ENCODE measurements around the gene RBP2.

Gene RBP2

DNA sequence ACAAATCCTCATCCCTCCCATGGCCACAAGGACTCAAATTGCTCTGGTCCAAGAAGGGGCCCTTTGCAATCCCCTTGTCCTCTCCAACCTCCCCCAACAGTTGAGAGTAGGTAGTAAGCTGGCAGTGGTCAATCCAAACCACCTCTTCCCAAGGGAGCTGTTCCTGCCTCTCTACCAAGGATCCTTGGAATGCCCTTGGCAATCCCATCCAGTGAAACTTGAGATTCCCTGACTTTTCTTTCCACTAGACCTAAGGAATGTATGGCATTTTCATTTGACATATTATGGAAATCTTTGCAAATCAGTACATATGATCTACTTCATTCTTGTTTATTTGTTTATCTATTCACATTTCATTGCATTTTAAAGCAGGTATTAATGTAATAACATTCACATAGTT, 4.8 kb upstream of the RBP2 start:
- DNase-seq (ENCODE audit: low read depth in 2 of 2) = no peak

GRCh38 chr3:139480585-139480984, 4.3 kb upstream of the RBP2 start:
- no peak for DNase-seq (ENCODE audit: low read depth in 2 of 2)

- DNase-seq (ENCODE audit: low read depth in 2 of 2) = no peak
These were observed 1.7 kb upstream of the RBP2 start for GRCh38 chr3:139477710-139478640.

- no peak for DNase-seq (ENCODE audit: low read depth in 2 of 2)
These were observed 3.1 kb downstream of the RBP2 start for GRCh38 chr3:139473155-139473771.

GRCh38 chr3:139472380-139473010, 3.8 kb downstream of the RBP2 start:
- no peak for DNase-seq (ENCODE audit: low read depth in 2 of 2)

DNA sequence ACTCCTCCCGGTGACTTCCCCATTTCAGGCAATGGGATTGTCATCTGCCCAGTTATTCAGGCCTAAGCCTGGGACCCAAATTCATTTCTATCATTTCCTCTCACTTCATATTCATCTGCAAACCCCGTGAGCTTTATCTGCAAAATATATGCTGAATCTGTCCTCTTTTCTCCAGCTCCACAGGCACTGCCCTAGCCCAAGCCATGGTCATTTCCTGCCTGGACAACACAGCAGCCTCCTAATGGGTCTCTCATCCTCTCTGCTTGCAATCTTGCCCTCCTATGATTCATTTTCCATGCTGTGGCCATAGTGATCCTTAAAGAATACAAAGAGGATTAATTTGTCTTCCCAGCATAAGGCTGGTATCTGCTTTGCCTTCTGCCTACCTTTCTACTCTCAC, 6.1 kb downstream of the RBP2 start:
- DNase-seq (ENCODE audit: low read depth in 2 of 2) = no peak

GRCh38 chr3:139468399-139468798, 7.9 kb downstream of the RBP2 start:
- no peak for DNase-seq (ENCODE audit: low read depth in 2 of 2)

GRCh38 chr3:139466360-139466759, 10.0 kb downstream of the RBP2 start:
- DNase-seq (ENCODE audit: low read depth in 2 of 2) = no peak

- no peak for DNase-seq (ENCODE audit: low read depth in 2 of 2)
These were observed 10.7 kb downstream of the RBP2 start for GRCh38 chr3:139465636-139466035.

- DNase-seq (ENCODE audit: low read depth in 2 of 2) = no peak
These were observed 12.8 kb downstream of the RBP2 start for GRCh38 chr3:139463466-139463865.

DNA sequence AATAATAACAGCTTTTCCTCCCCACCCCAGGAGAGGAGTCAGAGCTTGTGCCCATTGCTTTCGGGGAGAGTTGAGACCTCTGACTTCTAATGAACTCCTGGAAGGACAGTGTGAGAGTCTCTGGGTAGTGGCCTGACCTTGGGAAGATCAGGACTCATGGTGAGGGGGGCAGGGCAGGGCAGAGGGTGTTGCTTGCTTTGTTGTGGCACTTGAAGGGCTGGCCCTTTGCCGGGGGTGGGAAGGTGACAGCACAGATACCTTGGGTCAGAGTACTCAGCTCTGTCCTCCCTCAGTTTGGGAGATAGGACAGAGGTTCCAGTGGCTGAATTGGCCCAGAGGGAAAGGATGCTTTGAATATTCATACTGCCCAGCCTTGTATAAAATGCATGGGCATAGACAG, 15.8 kb downstream of the RBP2 start:
- no peak for DNase-seq (ENCODE audit: low read depth in 2 of 2)

DNA sequence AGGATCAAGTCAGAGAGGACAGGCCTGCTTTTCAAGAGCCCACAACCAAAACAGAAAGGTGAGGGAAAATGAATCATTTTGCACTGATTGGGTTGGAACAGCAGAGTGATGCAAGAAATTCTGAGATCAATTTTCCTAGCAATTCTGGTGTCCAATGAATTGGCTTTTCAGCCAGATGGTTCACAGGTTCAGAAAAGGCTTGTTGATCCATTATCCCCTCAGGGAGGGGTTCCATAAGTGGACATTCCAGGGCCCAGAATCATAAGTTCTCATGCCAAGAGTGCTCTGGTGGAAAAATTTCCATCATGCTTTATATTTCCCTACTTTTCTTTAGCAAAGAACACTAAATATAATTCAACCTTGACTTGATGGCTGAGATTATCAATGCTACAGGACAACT, 16.2 kb downstream of the RBP2 start:
- no peak for DNase-seq (ENCODE audit: low read depth in 2 of 2)

DNA sequence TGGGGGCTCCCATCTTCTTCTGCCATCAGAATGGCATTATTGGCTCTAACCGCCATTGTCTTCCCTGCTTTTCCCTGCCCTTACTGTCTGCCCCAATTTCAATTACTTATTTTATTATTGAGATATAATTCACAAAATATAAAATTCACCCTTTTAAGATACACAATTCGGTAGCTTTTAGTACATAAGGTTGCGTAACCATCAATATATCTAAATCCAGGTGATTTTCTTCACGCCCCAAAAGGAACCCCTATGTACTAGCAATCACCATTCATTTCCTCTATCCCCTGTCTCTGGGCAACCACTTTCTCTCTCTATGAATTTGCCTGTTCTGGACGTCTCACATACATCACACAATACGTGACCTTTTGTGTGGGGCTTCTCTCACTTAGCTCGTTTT, 18.0 kb downstream of the RBP2 start:
- DNase-seq (ENCODE audit: low read depth in 2 of 2) = no peak

DNA sequence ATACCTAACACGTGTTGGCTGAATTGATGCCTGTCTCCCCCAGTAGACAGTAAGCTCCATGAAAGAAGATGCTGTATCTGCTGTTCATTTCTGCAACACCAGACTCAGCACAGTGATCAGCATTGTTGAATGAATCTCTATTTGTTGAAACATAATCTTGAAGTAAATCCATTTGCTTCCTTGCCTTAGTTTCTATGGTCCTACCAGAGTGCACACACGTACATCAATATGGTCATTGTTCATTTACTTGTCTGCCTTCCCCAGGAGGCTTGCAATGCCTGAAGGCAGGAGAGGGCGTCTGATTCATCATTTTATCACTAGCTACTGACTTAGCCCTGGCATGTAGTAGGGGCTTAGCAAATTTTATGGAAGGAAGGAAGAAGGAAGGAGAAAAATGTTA, 19.2 kb downstream of the RBP2 start:
- no peak for DNase-seq (ENCODE audit: low read depth in 2 of 2)

DNA sequence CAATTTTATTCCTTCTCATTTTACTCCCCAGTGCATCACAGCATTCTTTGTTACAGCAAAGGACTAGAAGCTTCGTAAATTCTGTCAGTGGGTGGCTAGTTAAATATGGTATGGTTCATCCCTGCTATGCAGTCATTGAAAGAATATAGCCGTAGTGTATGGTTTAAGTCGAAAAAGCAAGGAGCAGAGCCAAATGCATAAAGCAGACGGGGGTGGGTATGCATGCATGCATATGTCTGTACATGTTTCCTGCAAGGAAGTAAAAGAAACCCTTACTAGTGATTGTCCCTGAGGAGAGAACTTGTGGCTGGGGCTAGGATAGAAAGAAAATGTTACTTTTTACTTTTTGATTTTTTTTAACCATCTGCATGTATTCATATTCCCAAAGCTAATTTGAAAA, 19.9 kb downstream of the RBP2 start:
- DNase-seq (ENCODE audit: low read depth in 2 of 2) = no peak

DNA sequence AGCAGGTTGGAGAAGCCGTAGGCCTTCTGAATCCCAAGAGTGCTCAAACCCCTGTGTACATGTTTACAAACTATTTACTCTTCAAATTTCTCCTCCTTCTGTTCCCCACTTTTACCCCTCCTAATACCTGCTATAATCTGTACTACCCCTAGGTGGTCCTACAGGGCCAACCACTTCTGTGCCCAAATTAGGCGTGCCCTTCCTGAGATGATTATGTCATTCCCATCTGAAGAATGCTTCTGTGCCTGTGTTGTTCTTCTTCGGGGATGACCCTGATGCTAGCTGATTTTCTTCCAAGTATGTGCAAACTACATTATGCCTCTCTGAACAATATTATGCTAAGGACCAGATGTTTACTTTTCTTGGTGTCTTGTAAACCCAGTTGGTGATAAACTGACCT, 20.5 kb downstream of the RBP2 start:
- no peak for DNase-seq (ENCODE audit: low read depth in 2 of 2)

- DNase-seq (ENCODE audit: low read depth in 2 of 2) = no peak
These were observed 21.1 kb downstream of the RBP2 start for GRCh38 chr3:139455206-139455605.

GRCh38 chr3:139454346-139454745, 22.0 kb downstream of the RBP2 start:
- no peak for DNase-seq (ENCODE audit: low read depth in 2 of 2)

GRCh38 chr3:139450159-139450558, 26.2 kb downstream of the RBP2 start:
- DNase-seq (ENCODE audit: low read depth in 2 of 2) = no peak

DNA sequence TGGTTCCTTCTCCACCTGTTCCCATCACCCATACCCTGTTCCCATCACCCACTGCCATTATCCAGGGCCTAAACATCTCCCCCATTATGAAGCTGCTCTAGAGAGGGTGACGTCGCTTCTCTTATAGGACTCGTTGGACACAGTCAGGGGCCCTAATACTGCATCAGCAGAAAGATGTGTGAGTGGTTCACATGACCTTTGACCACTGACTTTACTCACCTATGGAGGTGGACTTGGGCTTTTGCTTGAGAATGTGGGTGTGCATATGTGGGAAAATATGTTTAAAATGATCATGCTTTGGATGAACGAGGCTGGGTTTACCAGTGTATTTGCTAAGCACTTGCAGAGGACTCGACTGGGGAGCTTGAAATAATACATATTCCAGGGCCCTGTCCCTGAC, 26.8 kb downstream of the RBP2 start:
- no peak for DNase-seq (ENCODE audit: low read depth in 2 of 2)

DNA sequence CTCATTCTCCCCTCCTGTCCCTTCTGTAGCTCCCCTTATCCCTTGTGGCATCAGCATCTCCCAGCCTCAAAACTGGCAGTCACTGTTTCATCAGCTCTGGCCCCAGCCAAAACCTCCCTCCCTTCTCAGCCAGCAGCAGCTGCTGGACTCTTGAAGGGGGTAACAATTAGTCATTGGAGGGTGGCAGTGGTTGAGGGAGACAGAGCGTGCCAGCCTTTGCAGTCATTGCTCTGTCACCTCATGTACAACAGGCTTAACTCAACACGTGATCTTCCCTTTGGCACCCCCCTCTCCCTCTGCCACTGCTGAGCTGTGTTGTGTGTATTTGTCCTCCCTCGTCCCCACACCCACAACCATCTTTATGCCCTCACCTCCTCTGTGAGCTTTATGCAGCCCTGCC, 28.2 kb downstream of the RBP2 start:
- DNase-seq (ENCODE audit: low read depth in 2 of 2) = no peak

- no peak for DNase-seq (ENCODE audit: low read depth in 2 of 2)
These were observed 28.8 kb downstream of the RBP2 start for GRCh38 chr3:139447486-139447885.

DNA sequence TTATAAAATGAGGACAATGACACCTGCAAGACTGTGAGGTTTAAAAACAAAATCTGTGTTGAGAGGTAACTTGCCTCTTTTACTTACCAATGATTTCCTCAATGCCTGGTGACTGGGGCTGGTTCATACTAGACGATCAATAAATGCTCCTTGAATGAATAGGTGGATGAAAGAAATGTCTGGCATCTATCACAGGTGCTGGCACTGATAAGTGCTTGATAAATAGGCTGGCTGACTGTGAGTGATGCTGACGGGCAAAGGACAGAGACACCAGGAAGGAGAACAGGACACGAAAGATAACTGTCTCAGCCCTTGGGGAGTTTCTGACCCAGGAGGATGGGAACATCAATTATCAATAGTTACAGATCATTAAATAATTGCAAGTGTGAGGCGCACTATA, 31.9 kb downstream of the RBP2 start:
- DNase-seq (ENCODE audit: low read depth in 2 of 2) = no peak

Data from stimulated activated CD8-positive, alpha-beta memory T cell treated with anti-CD3 and anti-CD28 coated beads, Interleukin-7, amount 100 ng/mL, for 4 hours (primary cell).